ENCODE results near the gene SLC46A2.

DNA sequence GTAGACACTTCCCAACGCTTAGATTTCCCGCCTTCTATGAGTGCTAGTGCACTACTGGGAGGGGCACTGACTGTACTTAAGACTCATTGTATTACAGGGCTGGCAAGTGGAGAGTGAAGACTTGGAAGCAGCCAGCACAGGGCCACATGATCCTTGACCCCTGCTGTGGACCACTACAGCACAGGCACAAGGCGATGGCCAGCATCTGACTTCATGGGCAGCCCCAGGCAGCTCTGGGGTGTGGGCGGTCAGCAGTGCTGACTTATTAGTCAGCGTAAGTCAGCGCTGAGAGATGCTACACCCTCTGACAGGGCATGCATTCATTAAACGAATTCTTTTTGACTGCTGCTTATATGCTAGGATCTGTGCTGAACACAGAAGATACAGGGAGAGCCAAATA lies 9.3 kb downstream of the SLC46A2 start:
- TF ChIP-seq JUNB (IDR thresholded peaks at IDR 0.05; ENCODE audit: unreplicated experiment) (no peak), POLR2AphosphoS5 (IDR thresholded peaks at IDR 0.05; ENCODE audit: low read depth) (no peak), EZH2 (IDR thresholded peaks at IDR 0.05; ENCODE audit: low read depth, unreplicated experiment) (no peak), CREB1 (CRISPR knock-in tag; IDR thresholded peaks at IDR 0.05; ENCODE audit: low read depth) (no peak), EZH2phosphoT487 (IDR thresholded peaks at IDR 0.05; ENCODE audit: unreplicated experiment) (no peak)
- TF ChIP-seq, protein P1, sequence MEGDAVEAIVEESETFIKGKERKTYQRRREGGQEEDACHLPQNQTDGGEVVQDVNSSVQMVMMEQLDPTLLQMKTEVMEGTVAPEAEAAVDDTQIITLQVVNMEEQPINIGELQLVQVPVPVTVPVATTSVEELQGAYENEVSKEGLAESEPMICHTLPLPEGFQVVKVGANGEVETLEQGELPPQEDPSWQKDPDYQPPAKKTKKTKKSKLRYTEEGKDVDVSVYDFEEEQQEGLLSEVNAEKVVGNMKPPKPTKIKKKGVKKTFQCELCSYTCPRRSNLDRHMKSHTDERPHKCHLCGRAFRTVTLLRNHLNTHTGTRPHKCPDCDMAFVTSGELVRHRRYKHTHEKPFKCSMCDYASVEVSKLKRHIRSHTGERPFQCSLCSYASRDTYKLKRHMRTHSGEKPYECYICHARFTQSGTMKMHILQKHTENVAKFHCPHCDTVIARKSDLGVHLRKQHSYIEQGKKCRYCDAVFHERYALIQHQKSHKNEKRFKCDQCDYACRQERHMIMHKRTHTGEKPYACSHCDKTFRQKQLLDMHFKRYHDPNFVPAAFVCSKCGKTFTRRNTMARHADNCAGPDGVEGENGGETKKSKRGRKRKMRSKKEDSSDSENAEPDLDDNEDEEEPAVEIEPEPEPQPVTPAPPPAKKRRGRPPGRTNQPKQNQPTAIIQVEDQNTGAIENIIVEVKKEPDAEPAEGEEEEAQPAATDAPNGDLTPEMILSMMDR (conservative IDR thresholded peaks at IDR 0.05; ENCODE audit: low read depth in 2 of 2), result no peak
- TF ChIP-seq, protein P2, sequence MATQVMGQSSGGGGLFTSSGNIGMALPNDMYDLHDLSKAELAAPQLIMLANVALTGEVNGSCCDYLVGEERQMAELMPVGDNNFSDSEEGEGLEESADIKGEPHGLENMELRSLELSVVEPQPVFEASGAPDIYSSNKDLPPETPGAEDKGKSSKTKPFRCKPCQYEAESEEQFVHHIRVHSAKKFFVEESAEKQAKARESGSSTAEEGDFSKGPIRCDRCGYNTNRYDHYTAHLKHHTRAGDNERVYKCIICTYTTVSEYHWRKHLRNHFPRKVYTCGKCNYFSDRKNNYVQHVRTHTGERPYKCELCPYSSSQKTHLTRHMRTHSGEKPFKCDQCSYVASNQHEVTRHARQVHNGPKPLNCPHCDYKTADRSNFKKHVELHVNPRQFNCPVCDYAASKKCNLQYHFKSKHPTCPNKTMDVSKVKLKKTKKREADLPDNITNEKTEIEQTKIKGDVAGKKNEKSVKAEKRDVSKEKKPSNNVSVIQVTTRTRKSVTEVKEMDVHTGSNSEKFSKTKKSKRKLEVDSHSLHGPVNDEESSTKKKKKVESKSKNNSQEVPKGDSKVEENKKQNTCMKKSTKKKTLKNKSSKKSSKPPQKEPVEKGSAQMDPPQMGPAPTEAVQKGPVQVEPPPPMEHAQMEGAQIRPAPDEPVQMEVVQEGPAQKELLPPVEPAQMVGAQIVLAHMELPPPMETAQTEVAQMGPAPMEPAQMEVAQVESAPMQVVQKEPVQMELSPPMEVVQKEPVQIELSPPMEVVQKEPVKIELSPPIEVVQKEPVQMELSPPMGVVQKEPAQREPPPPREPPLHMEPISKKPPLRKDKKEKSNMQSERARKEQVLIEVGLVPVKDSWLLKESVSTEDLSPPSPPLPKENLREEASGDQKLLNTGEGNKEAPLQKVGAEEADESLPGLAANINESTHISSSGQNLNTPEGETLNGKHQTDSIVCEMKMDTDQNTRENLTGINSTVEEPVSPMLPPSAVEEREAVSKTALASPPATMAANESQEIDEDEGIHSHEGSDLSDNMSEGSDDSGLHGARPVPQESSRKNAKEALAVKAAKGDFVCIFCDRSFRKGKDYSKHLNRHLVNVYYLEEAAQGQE (IDR thresholded peaks at IDR 0.05; ENCODE audit: unreplicated experiment), result no peak
